ENCODE measurements around the gene RET.

The RET gene

GRCh38 chr10:43176271-43176670, 99.4 kb downstream of the RET start:
- Histone ChIP-seq H3K9ac (ENCODE audit: low read depth, low read length, poor library complexity) (no peak overlapping the region), H2BK120ac (ENCODE audit: low read depth, low read length) (no peak overlapping the region), H3K23ac (ENCODE audit: low read depth, low read length, poor library complexity) (no peak overlapping the region), H3K27ac (replicated peaks; ENCODE audit: low read length) (no peak overlapping the region), H3K9me3 (replicated peaks in 1 of 2; ENCODE audit: control insufficient read depth in 2 of 2, insufficient read depth in 1 of 2, low read depth in 1 of 2, low read length in 2 of 2) (peaks cover 2 to 12% of the 10 kb centered on the region in 2 donors), H3K27me3 (ENCODE audit: control insufficient read depth in 3 of 3, insufficient read depth in 3 of 3, low read depth in 1 of 3, low read length in 3 of 3) (no peaks in the 10 kb centered on the region), H2BK5ac (ENCODE audit: low read length) (no peak overlapping the region), H2BK15ac (ENCODE audit: low read length) (no peak overlapping the region), H4K91ac (ENCODE audit: low read depth, low read length, poor library complexity) (no peak overlapping the region), H2AK5ac (ENCODE audit: low read depth, low read length) (no peak overlapping the region), H3K79me1 (ENCODE audit: low read depth, low read length) (no peaks in the 10 kb centered on the region), H3K4me1 (ENCODE audit: control insufficient read depth in 2 of 2, insufficient read depth in 1 of 2, low read depth in 1 of 2, low read length in 2 of 2) (no peaks in the 10 kb centered on the region), H3K4me2 (ENCODE audit: insufficient read depth, low read length, poor library complexity, severe bottlenecking) (no peak overlapping the region), H2BK12ac (ENCODE audit: low read length) (no peak overlapping the region), H2AFZ (ENCODE audit: low read length) (no peak overlapping the region), H3K4me3 (ENCODE audit: low read length in 2 of 2) (no peak overlapping the region), H3K36me3 (replicated peaks in 1 of 2; ENCODE audit: control insufficient read depth in 2 of 2, insufficient read depth in 2 of 2, low read length in 2 of 2) (peaks cover 0 to 75% of the 10 kb centered on the region in 2 donors), H3K18ac (ENCODE audit: low read length) (no peak overlapping the region), H3K4ac (ENCODE audit: low read length) (no peak overlapping the region), H3K14ac (ENCODE audit: low read length) (no peak overlapping the region), H4K8ac (ENCODE audit: low read depth, low read length) (no peak overlapping the region)
- no CpG with 5 or more reads among the region's 3 CpGs for WGBS, 2 donors (ENCODE audit: extremely low coverage in 2 of 2, insufficient read length in 2 of 2, insufficient replicate concordance in 1 of 2)
- DNase-seq (ENCODE audit: low spot score): no peak

GRCh38 chr10:43177595-43177994, 100.7 kb downstream of the RET start:
- H4K91ac ChIP-seq (ENCODE audit: low read depth, low read length, poor library complexity): no peak overlapping the region
- H3K9ac ChIP-seq (ENCODE audit: low read depth, low read length, poor library complexity): no peak overlapping the region
- no CpG with 5 or more reads among the region's 1 CpG for WGBS, 2 donors (ENCODE audit: extremely low coverage in 2 of 2, insufficient read length in 2 of 2, insufficient replicate concordance in 1 of 2)
- H2BK12ac ChIP-seq (ENCODE audit: low read length): no peak overlapping the region
- no peak overlapping the region for H2BK15ac ChIP-seq (ENCODE audit: low read length)
- no peaks in the 10 kb centered on the region for H3K4me1 ChIP-seq (ENCODE audit: control insufficient read depth in 2 of 2, insufficient read depth in 1 of 2, low read depth in 1 of 2, low read length in 2 of 2)
- no peak overlapping the region for H3K27ac ChIP-seq (replicated peaks; ENCODE audit: low read length)
- H3K4me2 ChIP-seq (ENCODE audit: insufficient read depth, low read length, poor library complexity, severe bottlenecking): no peak overlapping the region
- no peak overlapping the region for H3K4me3 ChIP-seq (ENCODE audit: low read length in 2 of 2)
- no peak overlapping the region for H4K8ac ChIP-seq (ENCODE audit: low read depth, low read length)
- DNase-seq (ENCODE audit: low spot score): no peak
- no peak overlapping the region for H2BK120ac ChIP-seq (ENCODE audit: low read depth, low read length)
- no peak overlapping the region for H2AK5ac ChIP-seq (ENCODE audit: low read depth, low read length)
- H3K14ac ChIP-seq (ENCODE audit: low read length): no peak overlapping the region
- H3K23ac ChIP-seq (ENCODE audit: low read depth, low read length, poor library complexity): no peak overlapping the region
- H3K36me3 ChIP-seq (replicated peaks in 1 of 2; ENCODE audit: control insufficient read depth in 2 of 2, insufficient read depth in 2 of 2, low read length in 2 of 2): peaks cover 0 to 75% of the 10 kb centered on the region in 2 donors
- no peak overlapping the region for H2AFZ ChIP-seq (ENCODE audit: low read length)
- no peak overlapping the region for H3K18ac ChIP-seq (ENCODE audit: low read length)
- peaks cover 2 to 12% of the 10 kb centered on the region in 2 donors for H3K9me3 ChIP-seq (replicated peaks in 1 of 2; ENCODE audit: control insufficient read depth in 2 of 2, insufficient read depth in 1 of 2, low read depth in 1 of 2, low read length in 2 of 2)
- no peaks in the 10 kb centered on the region for H3K27me3 ChIP-seq (ENCODE audit: control insufficient read depth in 3 of 3, insufficient read depth in 3 of 3, low read depth in 1 of 3, low read length in 3 of 3)
- no peak overlapping the region for H3K4ac ChIP-seq (ENCODE audit: low read length)
- H2BK5ac ChIP-seq (ENCODE audit: low read length): no peak overlapping the region
- H3K79me1 ChIP-seq (ENCODE audit: low read depth, low read length): no peaks in the 10 kb centered on the region
